HCT116 (cell line): ENCODE data around the gene H6PD. TPM values are rescaled to one million over a fixed set of nuclear protein-coding genes. Genes with fewer than 3 reads are reported as not detected.

Experiments
- ATAC-seq: fragments of 200-7000 bp; cut with Tn5 transposase; 2 replicates; pipeline ENCODE4 v1.9.1; 2020; ENCODE audit warnings: mild to moderate bottlenecking, moderate library complexity
- BruUV-seq: library from RNA; stranded (reverse); fragments of 400-500 nt; replicated peaks from 2 replicates; lab custom pipeline; 2021; lab: Mats Ljungman, UMichigan
- CTCF ChIA-PET: fragments of 300-600 bp; sonication (Branson Sonifier 250); formaldehyde crosslinking; loops from one replicate; lab custom pipeline; 2021; ENCODE audit warnings: antibody characterized with exemption; lab: Charles Lee
- POLR2A ChIA-PET: fragments of 300-600, 350-600 bp; sonication (Branson Sonifier 250); formaldehyde crosslinking; loops from one replicate; lab custom pipeline; 2021; ENCODE audit warnings: antibody characterized with exemption; lab: Charles Lee
- RAD21 ChIA-PET, 2 experiments: fragments of 300-600 bp; sonication (Branson Sonifier 250); formaldehyde crosslinking; loops; one replicate each; lab custom pipeline; 2023; ENCODE audit warnings: low total read pairs in 2 of 2; ENCODE audit not compliant: uncharacterized antibody in 2 of 2, unreplicated experiment in 2 of 2, low non-redundant PET in 1 of 2; lab: Charles Lee
- DNase-seq: peaks from one replicate; pipeline ENCODE4 v3.0.0-alpha.2; 2010; ENCODE audit warnings: low read depth, low spot score
- H2AFZ ChIP-seq: fragments of 200-600 bp; shearing (Covaris generic), sonication (generic); 2 replicates; pipeline ENCODE4 v1.6.1; 2017; ENCODE audit warnings: low read depth, mixed run types, mixed read lengths, antibody characterized with exemption, low read length; ENCODE audit not compliant: poor library complexity, severe bottlenecking
- H3K27ac ChIP-seq: 2 replicates; pipeline ENCODE4 v1.5.1; 2012; ENCODE audit warnings: low read depth, low read length
- H3K27me3 ChIP-seq: fragments of 200-600 bp; sonication (generic); 2 replicates; pipeline ENCODE4 v1.6.1; 2016; ENCODE audit warnings: mixed run types, low read length, mixed read lengths; ENCODE audit not compliant: insufficient read depth
- H3K36me3 ChIP-seq, 2 experiments: fragments of 200-500 bp in 1 of 2; fragments of 200-600 bp in 1 of 2; sonication (Bioruptor generic) in 1 of 2; sonication (generic) in 1 of 2; 2 replicates each; pipeline versions ENCODE4 v1.5.1 to v1.6.1; 2014 to 2016; ENCODE audit warnings: low read length in 2 of 2, inconsistent platforms in 1 of 2, mixed read lengths in 1 of 2, mixed run types in 1 of 2; ENCODE audit not compliant: insufficient read depth in 2 of 2, control insufficient read depth in 1 of 2
- H3K4me1 ChIP-seq, 2 experiments: fragments of 200-600 bp in 1 of 2; sonication (generic) in 1 of 2; 2 replicates each; pipeline versions ENCODE4 v1.5.1 to v1.6.1; 2012 to 2017; ENCODE audit warnings: low read length in 2 of 2, inconsistent platforms in 1 of 2, mild to moderate bottlenecking in 1 of 2, mixed read lengths in 1 of 2, mixed run types in 1 of 2, moderate library complexity in 1 of 2; ENCODE audit not compliant: insufficient read depth in 2 of 2, control insufficient read depth in 1 of 2
- H3K4me2 ChIP-seq: fragments of 200-600 bp; sonication (generic); 2 replicates; pipeline ENCODE4 v1.6.1; 2017; ENCODE audit warnings: mixed run types, low read length, mixed read lengths
- H3K4me3 ChIP-seq, 2 experiments: fragments of 200-600 bp in 1 of 2; sonication (generic) in 1 of 2; replicated peaks in 1 of 2; 2 replicates each; pipeline ENCODE4 v1.5.1; 2011 to 2016; ENCODE audit warnings: low read length in 2 of 2, control low read depth in 1 of 2, low read depth in 1 of 2, mild to moderate bottlenecking in 1 of 2, mixed read lengths in 1 of 2, mixed run types in 1 of 2
- H3K79me2 ChIP-seq: fragments of 200-600 bp; sonication (generic); 2 replicates; pipeline ENCODE4 v1.6.1; 2017; ENCODE audit warnings: mild to moderate bottlenecking, mixed run types, low read length, moderate library complexity, mixed read lengths; ENCODE audit not compliant: insufficient read depth
- H3K9ac ChIP-seq: fragments of 200-600 bp; sonication (generic); 2 replicates; pipeline ENCODE4 v1.6.1; 2016; ENCODE audit warnings: low read length, mixed read lengths
- H3K9me2 ChIP-seq: fragments of 200-600 bp; sonication (generic), shearing (Covaris generic); 2 replicates; pipeline ENCODE4 v1.6.1; 2017; ENCODE audit warnings: mixed run types, mild to moderate bottlenecking, moderate library complexity; ENCODE audit not compliant: insufficient read depth
- H3K9me3 ChIP-seq, 2 experiments: fragments of 200-500 bp in 1 of 2; fragments of 200-600 bp in 1 of 2; sonication (Bioruptor generic) in 1 of 2; sonication (generic) in 1 of 2; 2 replicates each; pipeline ENCODE4 v1.6.1; 2014 to 2017; ENCODE audit warnings: low read length in 2 of 2, mixed read lengths in 2 of 2, inconsistent platforms in 1 of 2, low read depth in 1 of 2, mild to moderate bottlenecking in 1 of 2, mixed run types in 1 of 2, moderate library complexity in 1 of 2; ENCODE audit not compliant: control insufficient read depth in 1 of 2, insufficient read depth in 1 of 2
- H4K20me1 ChIP-seq: fragments of 200-600 bp; sonication (generic), shearing (Covaris generic); 2 replicates; pipeline ENCODE4 v1.6.1; 2017; ENCODE audit warnings: mixed run types, mild to moderate bottlenecking, moderate library complexity; ENCODE audit not compliant: insufficient read depth
- CBX3 ChIP-seq: IDR thresholded peaks from 2 replicates; pipeline ENCODE4 v1.6.1; 2012; ENCODE audit warnings: low read depth
- EZH2 ChIP-seq: fragments of 200-600 bp; sonication (generic); IDR thresholded peaks from 2 replicates; pipeline ENCODE4 v1.6.1; 2017; ENCODE audit warnings: antibody characterized with exemption, mixed run types
- POLR2AphosphoS5 ChIP-seq: IDR thresholded peaks from 2 replicates; pipeline ENCODE4 v1.6.1; 2011; ENCODE audit warnings: mild to moderate bottlenecking, low read depth, low read length, moderate library complexity
- REST ChIP-seq: IDR thresholded peaks from 2 replicates; pipeline ENCODE4 v1.6.1; 2012; ENCODE audit warnings: low read depth
- SIN3A ChIP-seq: IDR thresholded peaks from 2 replicates; pipeline ENCODE4 v1.6.1; 2012; ENCODE audit warnings: low read depth
- SP1 ChIP-seq: IDR thresholded peaks from 2 replicates; pipeline ENCODE4 v1.6.1; 2012; ENCODE audit warnings: low read depth
- SRF ChIP-seq: IDR thresholded peaks from 2 replicates; pipeline ENCODE4 v1.6.1; 2012; ENCODE audit warnings: low read depth
- TCF7L2 ChIP-seq: IDR thresholded peaks from 2 replicates; pipeline ENCODE4 v1.7.0; 2011; ENCODE audit warnings: borderline replicate concordance, inconsistent platforms; ENCODE audit not compliant: insufficient read depth, insufficient read length; ENCODE audit errors: extremely low read depth
- YY1 ChIP-seq: IDR thresholded peaks from 2 replicates; pipeline ENCODE4 v1.6.1; 2011; ENCODE audit warnings: low read length, low read depth, moderate library complexity, mild to moderate bottlenecking; ENCODE audit not compliant: insufficient replicate concordance; ENCODE audit errors: extremely low read depth
- ZFX ChIP-seq: fragments of 450-650 bp; IDR thresholded peaks from 2 replicates; pipeline ENCODE4 v1.6.1; 2017
- ZNF274 ChIP-seq: fragments of 200-500 bp; sonication (Bioruptor generic); IDR thresholded peaks from 2 replicates; pipeline ENCODE4 v1.6.1; 2014; ENCODE audit warnings: mild to moderate bottlenecking, low read depth, low read length, inconsistent platforms
- intact Hi-C: fragments of 100-400 bp; cut with micrococcal nuclease; formaldehyde crosslinking; loops from 2 replicates; pipeline ENCODE4 v1.10.0; 2022
- total RNA-seq: library from RNA; stranded (reverse); gene quantifications from one replicate; pipeline ENCODE4 v1.2.1, GENCODE V29; 2021; ENCODE audit not compliant: unreplicated experiment

H6PD gene
- total RNA-seq, 1 experiment from 2014 or later = 16.2 TPM

DNA sequence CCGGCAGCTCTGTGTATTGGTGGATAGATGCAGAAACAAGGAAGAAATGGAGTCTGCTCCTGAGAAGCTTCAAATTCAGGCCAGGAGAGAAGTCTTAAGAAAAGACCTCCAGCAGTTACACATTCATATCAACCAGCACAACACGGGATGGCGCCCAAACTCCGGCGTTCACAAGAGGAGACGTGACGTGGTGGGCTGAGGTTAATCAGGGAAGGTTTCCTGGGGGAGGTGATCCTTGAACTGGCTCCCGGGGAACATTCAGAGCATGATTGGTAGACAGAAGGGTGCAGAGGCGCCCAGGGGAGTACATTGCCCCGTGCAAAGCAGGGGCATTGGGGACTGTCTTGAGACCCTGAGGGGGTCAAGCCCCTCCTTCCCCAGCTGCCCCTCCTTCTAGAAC lies 30.5 kb downstream of the H6PD start (continued):
- TF ChIP-seq EZH2 = no peak
- TF ChIP-seq CBX3 = no peak
- TF ChIP-seq POLR2AphosphoS5 = no peak
- no peak for TF ChIP-seq SRF
- TF ChIP-seq YY1 = no peak
- TF ChIP-seq TCF7L2 = no peak
- no peak for TF ChIP-seq ZNF274
- TF ChIP-seq ZFX = no peak
- no peak for TF ChIP-seq SP1
- no peak for TF ChIP-seq SIN3A
- TF ChIP-seq, all 23 proteins: peak for 0

DNA sequence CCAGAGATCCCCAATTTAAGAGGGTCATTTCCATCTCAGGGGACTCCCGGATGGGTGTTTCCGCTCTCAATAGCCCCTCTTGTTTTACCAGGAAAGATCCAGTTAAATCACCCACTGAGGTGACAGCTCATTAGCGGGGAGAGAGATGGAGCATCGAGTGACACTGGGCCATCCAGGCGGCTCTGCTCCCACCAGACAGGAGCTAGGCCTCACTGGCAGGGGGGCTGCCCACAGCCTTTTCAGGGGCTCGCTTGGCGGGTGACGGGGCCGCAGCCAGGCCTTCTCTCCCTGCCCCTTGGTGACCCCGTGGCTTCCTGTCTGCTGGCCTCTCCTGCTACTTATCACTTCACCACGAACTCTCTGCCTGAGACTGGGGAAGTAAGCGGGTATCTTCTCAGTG lies 31.4 kb downstream of the H6PD start:
- Histone ChIP-seq H3K9ac (no peak overlapping the region), H3K79me2 (no peaks in the 10 kb centered on the region), H3K4me3 (no peak overlapping the region)
- CTCF ChIA-PET = interaction anchor here (2.3 to 3.1 kb wide), 2 partner anchors 191 to 225 kb away, joined by 6 to 27 read pairs; no protein-coding TSS in a partner anchor
- DNase-seq = no peak
- RAD21 ChIA-PET = no interaction called here
- POLR2A ChIA-PET = no interaction called here
- ATAC-seq = no peak
- TF ChIP-seq REST = no peak
- TF ChIP-seq, all 23 proteins: peak for 0
- Histone ChIP-seq H3K9me2 (no peaks in the 10 kb centered on the region), H3K4me1 (peaks cover 13 to 18% of the 10 kb centered on the region in 2 experiments), H2AFZ (no peak overlapping the region), H3K9me3 (no peaks in the 10 kb centered on the region), H4K20me1 (no peaks in the 10 kb centered on the region), H3K27me3 (no peaks in the 10 kb centered on the region), H3K27ac (no peak overlapping the region), H3K4me2 (no peak overlapping the region), H3K36me3 (no peaks in the 10 kb centered on the region)
- BruUV-seq = no TSS peak
- intact Hi-C loops = loop anchor here (5.0 kb wide), 1 partner anchor 306 kb away; no protein-coding TSS in a partner anchor
